ENCODE measurements around the gene TBL1X. TPM values are rescaled to one million over a fixed set of nuclear protein-coding genes. Genes with fewer than 3 reads are reported as not detected.

TBL1X gene
- total RNA-seq, 1 experiment from 2014 or later = 17.6 TPM

DNA sequence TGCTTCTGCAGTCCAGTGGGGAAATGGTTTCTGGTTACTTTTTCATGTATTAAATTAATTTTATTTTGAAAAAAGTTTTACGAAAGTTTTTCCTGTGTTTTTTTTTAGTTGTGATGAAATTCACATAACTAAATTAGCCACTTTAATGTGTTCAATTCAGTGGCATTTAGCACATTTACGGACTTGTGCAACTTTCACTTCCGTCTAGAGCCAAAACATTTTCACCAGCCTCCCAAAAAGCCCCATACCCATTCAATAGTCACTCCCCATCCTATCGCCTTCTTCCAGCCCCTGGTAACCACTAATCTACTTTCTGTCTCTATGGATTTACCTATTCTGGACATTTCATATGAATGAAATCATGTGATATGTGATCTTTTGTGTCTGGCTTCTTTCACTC lies 22.8 kb upstream of the TBL1X start:
- Histone ChIP-seq H3K9me2 (ENCODE audit: insufficient read depth) (no peaks in the 10 kb centered on the region), H3K27ac (no peak overlapping the region), H2AFZ (no peak overlapping the region), H3K79me2 (ENCODE audit: low read depth) (no peaks in the 10 kb centered on the region), H3K9me3 (ENCODE audit: insufficient read depth, low read depth) (no peaks in the 10 kb centered on the region), H3K27me3 (ENCODE audit: insufficient read depth, low read depth) (no peaks in the 10 kb centered on the region), H3K36me3 (ENCODE audit: low read depth) (no peaks in the 10 kb centered on the region), H3F3A (ENCODE audit: insufficient read depth, low read depth) (no peaks in the 10 kb centered on the region), H3K4me2 (no peak overlapping the region), H3K4me1 (replicated peaks; ENCODE audit: insufficient read depth) (peaks cover 3% of the 10 kb centered on the region; the same call in 1 of the 2 replicates), H4K20me1 (ENCODE audit: insufficient read depth) (no peaks in the 10 kb centered on the region), H3K4me3 (no peak overlapping the region)
- POLR2A ChIA-PET (ENCODE audit: unreplicated experiment) = no interaction called here
- intact Hi-C loops (cut with micrococcal nuclease; ENCODE audit: unreplicated experiment) = no loop called here
- BruUV-seq (replicated peaks) = no TSS peak
- CTCF ChIA-PET = no interaction called here
- DNase-seq = no peak
- no peak for TF ChIP-seq EZH2 (IDR thresholded peaks at IDR 0.05; ENCODE audit: low read depth)
- TF ChIP-seq CTCF (conservative IDR thresholded peaks at IDR 0.05) = no peak

DNA sequence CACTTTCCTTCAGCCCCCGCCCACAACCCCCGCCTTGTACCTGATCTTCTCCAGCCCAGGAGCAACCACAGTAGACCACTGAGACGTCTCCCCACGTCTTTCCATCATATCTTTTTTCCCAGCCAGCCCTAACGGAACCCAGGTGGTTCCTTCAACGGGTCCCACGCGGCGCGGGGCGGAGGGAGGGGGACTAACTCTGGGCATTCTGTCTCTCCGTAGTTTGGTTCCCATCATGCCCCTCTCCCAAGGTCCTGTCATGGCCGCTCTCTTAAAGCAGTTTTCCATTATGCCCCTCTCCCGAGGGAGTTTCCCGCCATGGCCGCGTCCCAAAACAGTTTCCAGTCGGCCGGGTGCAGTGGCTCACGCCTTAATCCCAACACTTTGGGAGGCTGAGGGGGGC lies 21.5 kb upstream of the TBL1X start:
- intact Hi-C loops (cut with micrococcal nuclease; ENCODE audit: unreplicated experiment) = no loop called here
- Histone ChIP-seq H3K4me2 (no peak overlapping the region), H3K27ac (no peak overlapping the region), H2AFZ (no peak overlapping the region), H3K4me3 (no peak overlapping the region), H3K9me2 (ENCODE audit: insufficient read depth) (no peaks in the 10 kb centered on the region), H4K20me1 (ENCODE audit: insufficient read depth) (no peaks in the 10 kb centered on the region), H3K4me1 (replicated peaks; ENCODE audit: insufficient read depth) (peaks cover 3% of the 10 kb centered on the region; the same call in 1 of the 2 replicates), H3K79me2 (ENCODE audit: low read depth) (no peaks in the 10 kb centered on the region), H3F3A (ENCODE audit: insufficient read depth, low read depth) (no peaks in the 10 kb centered on the region), H3K27me3 (ENCODE audit: insufficient read depth, low read depth) (no peaks in the 10 kb centered on the region), H3K9me3 (ENCODE audit: insufficient read depth, low read depth) (no peaks in the 10 kb centered on the region), H3K36me3 (ENCODE audit: low read depth) (no peaks in the 10 kb centered on the region)
- no peak for TF ChIP-seq CTCF (conservative IDR thresholded peaks at IDR 0.05)
- no peak for TF ChIP-seq EZH2 (IDR thresholded peaks at IDR 0.05; ENCODE audit: low read depth)
- BruUV-seq (replicated peaks) = no TSS peak
- CTCF ChIA-PET = no interaction called here
- POLR2A ChIA-PET (ENCODE audit: unreplicated experiment) = no interaction called here
- no peak for DNase-seq

DNA sequence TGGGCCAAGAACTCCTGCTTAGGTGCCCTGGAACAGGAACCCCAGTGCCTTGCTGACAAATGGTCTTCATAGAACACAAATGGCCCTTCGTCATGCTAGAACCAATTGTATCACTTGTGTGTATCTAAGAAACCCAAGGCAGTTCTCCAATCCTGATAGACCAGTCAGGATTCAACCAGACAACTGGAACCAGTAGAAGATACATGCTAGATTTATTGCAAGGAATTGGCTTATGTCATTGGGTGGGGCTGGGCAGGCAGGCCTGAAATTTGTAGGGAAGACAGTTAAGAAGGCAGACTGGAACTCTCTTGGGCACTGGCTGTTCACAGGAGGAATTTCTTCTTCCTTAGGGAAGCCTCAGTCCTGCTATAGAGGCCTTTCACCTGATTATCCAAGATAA lies 17.0 kb upstream of the TBL1X start:
- no TSS peak for BruUV-seq (replicated peaks)
- intact Hi-C loops (cut with micrococcal nuclease; ENCODE audit: unreplicated experiment) = no loop called here
- H3K4me2 ChIP-seq = no peak overlapping the region
- H3K4me3 ChIP-seq = no peak overlapping the region
- no peak overlapping the region for H3K27ac ChIP-seq
- H3K9me3 ChIP-seq (ENCODE audit: insufficient read depth, low read depth) = no peaks in the 10 kb centered on the region
- H3K36me3 ChIP-seq (ENCODE audit: low read depth) = no peaks in the 10 kb centered on the region
- no peaks in the 10 kb centered on the region for H3K9me2 ChIP-seq (ENCODE audit: insufficient read depth)
- no peaks in the 10 kb centered on the region for H3K4me1 ChIP-seq (replicated peaks; ENCODE audit: insufficient read depth)
- DNase-seq = no peak
- no peak for TF ChIP-seq CTCF (conservative IDR thresholded peaks at IDR 0.05)
- TF ChIP-seq EZH2 (IDR thresholded peaks at IDR 0.05; ENCODE audit: low read depth) = no peak
- ChIA-PET POLR2A (ENCODE audit: unreplicated experiment) (no interaction called here), CTCF (no interaction called here)
- no peaks in the 10 kb centered on the region for H3F3A ChIP-seq (ENCODE audit: insufficient read depth, low read depth)
- H4K20me1 ChIP-seq (ENCODE audit: insufficient read depth) = no peaks in the 10 kb centered on the region
- H3K27me3 ChIP-seq (ENCODE audit: insufficient read depth, low read depth) = no peaks in the 10 kb centered on the region
- H3K79me2 ChIP-seq (ENCODE audit: low read depth) = no peaks in the 10 kb centered on the region
- H2AFZ ChIP-seq = no peak overlapping the region

Data from PC-9 (cell line).